ENCODE data around the gene LIMS1.

LIMS1 gene

DNA sequence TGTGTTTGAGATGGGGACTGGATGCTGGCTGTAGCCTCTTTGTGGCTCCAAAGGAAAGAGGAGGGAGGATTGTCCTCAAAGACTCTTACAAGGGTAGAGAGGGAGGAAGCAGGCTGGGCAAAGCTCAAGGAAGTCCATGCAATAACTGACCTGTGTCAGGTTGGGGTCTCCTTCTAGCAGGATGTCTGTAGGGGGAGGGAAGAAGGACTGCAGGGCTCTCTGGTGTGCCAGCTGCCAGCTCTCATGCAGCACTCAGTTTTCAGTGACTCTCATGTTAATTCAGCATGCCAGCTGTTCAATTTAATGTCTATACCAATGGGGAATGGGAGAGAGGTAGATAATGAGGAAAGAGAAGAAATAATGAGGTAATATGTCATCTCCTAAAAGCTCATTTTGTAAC, 99.7 kb downstream of the LIMS1 start:
- DNase-seq (ENCODE audit: extremely low spot score): no peak
- no peak for TF ChIP-seq ARNT (IDR thresholded peaks at IDR 0.05)
- TF ChIP-seq FOXA1 (IDR thresholded peaks at IDR 0.05): no peak
- TF ChIP-seq CTBP1 (IDR thresholded peaks at IDR 0.05; ENCODE audit: borderline replicate concordance): no peak
- TF ChIP-seq NFRKB (IDR thresholded peaks at IDR 0.05): no peak
- no peak for TF ChIP-seq TARDBP (IDR thresholded peaks at IDR 0.05)
- TF ChIP-seq LEF1 (IDR thresholded peaks at IDR 0.05; ENCODE audit: borderline replicate concordance): no peak
- TF ChIP-seq FOXK2 (IDR thresholded peaks at IDR 0.05): no peak
- no peak for TF ChIP-seq SUZ12 (IDR thresholded peaks at IDR 0.05)
- no peak for TF ChIP-seq ZNF384 (IDR thresholded peaks at IDR 0.05)
- TF ChIP-seq L3MBTL2 (conservative IDR thresholded peaks at IDR 0.05): no peak
- TF ChIP-seq HDGF (IDR thresholded peaks at IDR 0.05; ENCODE audit: borderline replicate concordance): no peak
- ChIA-PET POLR2A (interaction anchor here (1.2 kb wide), 1 partner anchor 18 kb away, joined by 4 read pairs; no protein-coding TSS in a partner anchor), CTCF (interaction anchor here (0.9 to 4.7 kb wide), 2 partner anchors 20 to 40 kb away, joined by 3 to 85 read pairs; no protein-coding TSS in a partner anchor)

DNA sequence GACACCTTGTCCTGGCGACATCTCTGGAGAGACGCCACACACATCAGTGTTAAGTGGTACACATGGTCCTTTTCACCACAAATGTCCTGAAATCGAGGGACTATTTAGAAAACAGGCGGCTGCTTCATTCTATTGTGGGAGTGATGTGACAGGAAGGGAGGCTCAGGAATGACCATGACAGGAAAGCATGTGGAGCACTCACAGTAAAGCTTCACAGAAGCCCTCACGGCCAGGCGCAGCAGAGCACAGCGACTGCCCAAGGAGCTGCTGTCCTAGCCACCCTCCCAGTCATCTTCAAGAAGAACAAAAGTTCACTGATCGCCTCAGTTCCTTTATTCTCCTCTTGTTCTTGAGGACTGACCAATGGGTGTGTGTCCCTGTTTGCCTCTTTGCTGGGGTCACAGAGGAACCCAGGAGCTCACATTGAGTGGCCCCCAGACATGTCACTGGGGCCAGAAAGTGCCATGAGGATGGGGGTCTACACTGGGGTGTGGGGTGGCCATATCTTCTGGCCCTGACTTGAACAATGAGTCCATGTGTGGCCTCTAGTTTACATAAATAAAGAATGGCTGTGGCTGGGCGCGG, 100.4 kb downstream of the LIMS1 start:
- DNase-seq (ENCODE audit: extremely low spot score): no peak
- no peak for TF ChIP-seq HDGF (IDR thresholded peaks at IDR 0.05; ENCODE audit: borderline replicate concordance)
- no peak for TF ChIP-seq FOXM1 (IDR thresholded peaks at IDR 0.05; ENCODE audit: borderline replicate concordance)
- TF ChIP-seq ZNF384 (IDR thresholded peaks at IDR 0.05): no peak
- TF ChIP-seq SP1 (IDR thresholded peaks at IDR 0.05): no peak
- TF ChIP-seq L3MBTL2 (conservative IDR thresholded peaks at IDR 0.05): no peak
- TF ChIP-seq TARDBP (IDR thresholded peaks at IDR 0.05): no peak
- no peak for TF ChIP-seq FOXA1 (IDR thresholded peaks at IDR 0.05)
- TF ChIP-seq ARNT (IDR thresholded peaks at IDR 0.05): no peak
- TF ChIP-seq BHLHE40 (IDR thresholded peaks at IDR 0.05; ENCODE audit: borderline replicate concordance): no peak
- no peak for TF ChIP-seq CTBP1 (IDR thresholded peaks at IDR 0.05; ENCODE audit: borderline replicate concordance)
- ChIA-PET POLR2A (interaction anchor here (1.2 kb wide), 1 partner anchor 18 kb away, joined by 4 read pairs; no protein-coding TSS in a partner anchor), CTCF (interaction anchor here (0.6 to 4.7 kb wide), 4 partner anchors 21 to 101 kb away, joined by 3 to 85 read pairs (median 17); no protein-coding TSS in a partner anchor)

GRCh38 chr2:108635630-108636354, 101.5 kb downstream of the LIMS1 start:
- ChIA-PET CTCF (interaction anchor here (0.5 to 4.7 kb wide), 20 partner anchors 8 to 966 kb away, joined by 3 to 85 read pairs (median 4); no protein-coding TSS in a partner anchor), POLR2A (no interaction called here)
- TF ChIP-seq PKNOX1 (IDR thresholded peaks at IDR 0.05): peak; percentile 52
- no peak for TF ChIP-seq HDGF (IDR thresholded peaks at IDR 0.05; ENCODE audit: borderline replicate concordance)
- no peak for TF ChIP-seq ZNF384 (IDR thresholded peaks at IDR 0.05)
- DNase-seq (ENCODE audit: extremely low spot score): no peak

- POLR2A ChIA-PET: no interaction called here
- TF ChIP-seq LEF1 (IDR thresholded peaks at IDR 0.05; ENCODE audit: borderline replicate concordance) (no peak), NFRKB (IDR thresholded peaks at IDR 0.05) (no peak), FOXA1 (IDR thresholded peaks at IDR 0.05) (no peak), BHLHE40 (IDR thresholded peaks at IDR 0.05; ENCODE audit: borderline replicate concordance) (no peak), HDGF (IDR thresholded peaks at IDR 0.05; ENCODE audit: borderline replicate concordance) (no peak), ZNF384 (IDR thresholded peaks at IDR 0.05) (no peak), FOXM1 (IDR thresholded peaks at IDR 0.05; ENCODE audit: borderline replicate concordance) (no peak), L3MBTL2 (conservative IDR thresholded peaks at IDR 0.05) (no peak), TARDBP (IDR thresholded peaks at IDR 0.05) (no peak), PKNOX1 (IDR thresholded peaks at IDR 0.05) (no peak), SP1 (IDR thresholded peaks at IDR 0.05) (no peak), FOXK2 (IDR thresholded peaks at IDR 0.05) (no peak)
- CTCF ChIA-PET: interaction anchor here (0.6 to 4.7 kb wide), 11 partner anchors 9 to 162 kb away, joined by 3 to 85 read pairs (median 7); no protein-coding TSS in a partner anchor
- no peak for DNase-seq (ENCODE audit: extremely low spot score)
These were observed 103.0 kb downstream of the LIMS1 start for GRCh38 chr2:108637304-108637669.

DNA sequence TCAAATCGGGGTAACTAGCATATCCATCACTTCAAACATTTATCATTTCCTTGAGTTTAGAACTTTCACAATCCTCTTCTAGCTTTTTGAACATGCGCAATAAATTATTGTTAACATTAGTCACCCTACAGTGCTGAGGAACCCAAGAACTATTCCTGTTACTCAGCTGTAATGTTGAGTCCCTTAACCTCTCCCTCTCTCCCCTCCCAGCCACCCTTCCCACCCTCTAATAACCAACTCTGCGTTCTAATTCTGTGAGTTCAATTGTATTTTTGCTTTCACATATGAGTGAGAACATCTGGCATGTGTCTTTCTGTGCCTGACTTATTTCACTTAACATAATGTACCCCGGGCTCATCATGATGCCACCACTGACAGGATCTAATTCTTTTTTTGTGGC, 106.5 kb downstream of the LIMS1 start:
- POLR2A ChIA-PET: no interaction called here
- no peak for DNase-seq (ENCODE audit: extremely low spot score)
- no peak for TF ChIP-seq PKNOX1 (IDR thresholded peaks at IDR 0.05)
- TF ChIP-seq HDGF (IDR thresholded peaks at IDR 0.05; ENCODE audit: borderline replicate concordance): no peak
- no peak for TF ChIP-seq SUZ12 (IDR thresholded peaks at IDR 0.05)
- TF ChIP-seq FOXA1 (IDR thresholded peaks at IDR 0.05): no peak
- no peak for TF ChIP-seq L3MBTL2 (conservative IDR thresholded peaks at IDR 0.05)
- CTCF ChIA-PET: no interaction called here

DNA sequence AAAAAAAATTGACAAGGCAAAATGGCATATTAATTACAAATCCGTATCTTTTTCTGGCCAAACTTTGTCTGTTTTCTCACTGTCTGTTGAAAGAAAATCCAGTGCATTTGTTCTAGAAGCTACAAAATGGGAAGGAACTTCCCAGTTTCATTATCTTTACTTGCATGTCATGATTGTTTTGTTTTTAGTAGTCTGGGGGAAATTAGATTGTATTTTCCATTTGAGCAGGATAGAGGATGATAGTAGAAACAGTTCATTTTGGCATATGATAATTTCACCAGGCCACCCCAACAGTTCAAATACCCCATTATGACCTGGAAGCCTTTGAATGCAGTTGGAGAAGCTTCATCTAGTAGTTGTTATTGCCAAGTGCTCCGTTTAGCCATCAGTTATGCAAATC, 107.5 kb downstream of the LIMS1 start:
- DNase-seq (ENCODE audit: extremely low spot score): no peak
- ChIA-PET POLR2A (no interaction called here), CTCF (interaction anchor here (0.6 kb wide), 1 partner anchor 259 kb away, joined by 4 read pairs; no protein-coding TSS in a partner anchor)

More for the DNA sequence above, 107.5 kb downstream of the LIMS1 start:
- TF ChIP-seq FOXA1 (IDR thresholded peaks at IDR 0.05): no peak
- no peak for TF ChIP-seq ARNT (IDR thresholded peaks at IDR 0.05)
- no peak for TF ChIP-seq NFRKB (IDR thresholded peaks at IDR 0.05)
- no peak for TF ChIP-seq TARDBP (IDR thresholded peaks at IDR 0.05)
- TF ChIP-seq PKNOX1 (IDR thresholded peaks at IDR 0.05): no peak
- TF ChIP-seq FOXK2 (IDR thresholded peaks at IDR 0.05): no peak
- no peak for TF ChIP-seq ZNF384 (IDR thresholded peaks at IDR 0.05)
- no peak for TF ChIP-seq L3MBTL2 (conservative IDR thresholded peaks at IDR 0.05)
- no peak for TF ChIP-seq FOXM1 (IDR thresholded peaks at IDR 0.05; ENCODE audit: borderline replicate concordance)
- TF ChIP-seq SUZ12 (IDR thresholded peaks at IDR 0.05): no peak
- TF ChIP-seq ELF4 (IDR thresholded peaks at IDR 0.05): no peak
- TF ChIP-seq LEF1 (IDR thresholded peaks at IDR 0.05; ENCODE audit: borderline replicate concordance): no peak
- no peak for TF ChIP-seq HDGF (IDR thresholded peaks at IDR 0.05; ENCODE audit: borderline replicate concordance)
